ENCODE results near the gene HIRA.
A peak's percentile ranks its signal among the peaks of the same experiment; 100 is the strongest.
"Not testable (repeated sequence)": the region's sequence is repeated elsewhere in the genome, so short reads cannot be mapped to it uniquely, and the experiment has no call there.

HIRA gene

DNA sequence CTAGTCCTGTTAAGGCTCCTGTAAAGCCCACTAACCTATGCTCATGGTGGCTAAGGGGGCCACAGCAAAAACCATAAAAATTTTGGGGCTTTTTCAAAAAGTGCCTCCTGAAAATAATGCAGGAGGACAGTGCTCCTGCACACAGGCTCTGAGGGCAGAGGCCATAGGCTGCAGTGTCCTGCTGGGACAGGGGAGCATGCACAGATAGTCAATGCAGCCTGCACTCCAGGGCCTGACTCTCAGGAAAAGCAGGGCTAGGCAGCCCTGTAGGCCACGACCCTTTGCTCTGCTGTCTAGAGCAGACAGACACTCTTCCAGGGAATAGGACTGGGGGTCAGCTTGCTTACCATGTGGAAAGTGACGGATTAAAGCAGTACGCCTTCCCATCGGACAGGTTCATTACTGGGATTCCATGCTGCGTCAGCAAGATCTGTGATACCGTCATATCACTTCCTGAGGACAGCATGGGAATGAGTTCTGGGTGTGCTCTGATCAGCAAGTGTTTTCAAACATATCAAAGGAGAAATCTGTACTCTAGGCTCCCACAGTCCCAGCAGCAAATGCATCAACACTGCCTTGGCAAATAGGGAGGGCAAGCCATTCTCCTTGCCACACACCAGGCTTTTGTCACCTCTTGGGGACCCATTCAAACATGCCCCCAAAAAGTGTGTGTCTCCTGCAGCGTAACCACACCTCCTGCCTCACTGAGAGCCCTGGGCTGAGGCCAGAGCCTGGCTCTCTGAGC lies 75.9 kb downstream of the HIRA start:
- no peak for DNase-seq (ENCODE audit: low read depth)

DNA sequence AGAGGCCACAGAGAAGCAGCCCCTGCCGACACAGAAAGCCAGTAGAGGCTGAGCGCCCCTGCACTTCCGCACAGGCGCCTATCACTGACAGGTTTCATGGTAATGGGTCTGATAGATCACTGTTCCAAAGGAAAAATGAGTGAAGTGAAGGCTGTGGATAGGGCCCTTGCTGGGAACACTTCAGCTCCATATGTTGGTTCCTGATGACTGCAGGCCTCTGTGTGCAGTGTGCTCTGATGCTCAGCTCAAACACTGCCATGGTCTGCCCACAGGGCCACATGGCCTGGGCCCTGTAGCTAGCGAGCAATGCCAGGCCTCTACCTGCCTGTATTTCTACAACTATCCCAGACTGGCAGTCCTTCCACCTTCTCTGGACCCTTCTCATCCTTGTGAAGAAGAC lies 77.3 kb downstream of the HIRA start:
- no peak for DNase-seq (ENCODE audit: low read depth)

DNA sequence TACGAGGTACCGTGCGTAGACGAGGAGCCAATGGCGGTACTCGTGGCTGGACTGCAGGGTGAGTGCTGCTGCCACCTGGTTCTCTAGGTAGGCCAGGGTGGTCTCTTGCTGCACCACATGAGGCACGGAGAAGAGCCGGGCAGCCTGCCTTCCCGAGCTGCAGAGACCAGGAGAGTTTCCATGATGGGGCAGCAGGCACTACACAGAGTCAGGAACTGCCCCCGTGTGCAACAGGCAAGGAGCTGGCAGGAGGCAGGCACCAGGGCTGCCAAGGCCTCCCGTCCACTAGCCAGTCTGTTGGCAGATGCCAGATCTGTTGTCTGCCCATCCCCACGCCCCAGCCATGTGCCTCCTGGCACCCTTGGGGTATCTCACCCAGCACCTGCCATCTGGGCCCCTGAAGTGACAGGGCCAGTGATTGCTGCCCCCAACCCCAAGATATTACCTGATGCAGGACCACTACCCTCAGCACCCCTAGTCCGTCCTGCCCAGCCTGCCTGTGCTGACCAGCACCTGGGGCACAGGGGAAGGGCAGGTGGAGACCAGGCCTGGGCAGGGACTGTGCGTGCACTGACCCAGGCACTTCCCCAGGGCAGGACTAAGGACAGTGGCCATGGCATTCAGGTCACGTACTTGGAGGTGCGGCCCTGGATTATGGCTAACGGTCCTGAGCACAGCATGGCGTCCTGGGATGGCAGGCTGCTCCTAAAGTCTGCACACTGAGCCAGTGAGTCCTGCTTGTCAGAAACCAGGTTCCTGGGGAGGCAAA lies 78.0 kb downstream of the HIRA start:
- DNase-seq (ENCODE audit: low read depth): no peak

DNA sequence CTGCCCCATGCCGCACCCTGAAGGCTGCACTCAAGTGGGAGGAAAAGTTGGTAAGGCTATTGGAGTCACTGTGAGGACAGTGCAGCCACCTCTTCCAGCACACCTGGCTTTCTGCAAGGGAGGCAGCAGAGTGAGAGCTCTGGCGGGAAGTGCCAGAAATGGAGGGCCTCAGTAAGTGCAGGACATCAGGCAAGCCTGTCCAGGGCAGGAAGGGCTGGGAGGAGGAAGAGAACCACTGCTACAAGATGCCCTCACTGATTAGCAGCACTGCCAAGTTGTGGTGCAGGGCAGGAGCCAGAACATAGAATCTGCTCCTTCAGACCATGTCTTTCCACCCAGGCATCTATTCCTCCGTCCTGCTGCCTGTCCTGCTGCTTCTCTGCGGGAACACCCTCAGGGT lies 78.8 kb downstream of the HIRA start:
- DNase-seq (ENCODE audit: low read depth): no peak

DNA sequence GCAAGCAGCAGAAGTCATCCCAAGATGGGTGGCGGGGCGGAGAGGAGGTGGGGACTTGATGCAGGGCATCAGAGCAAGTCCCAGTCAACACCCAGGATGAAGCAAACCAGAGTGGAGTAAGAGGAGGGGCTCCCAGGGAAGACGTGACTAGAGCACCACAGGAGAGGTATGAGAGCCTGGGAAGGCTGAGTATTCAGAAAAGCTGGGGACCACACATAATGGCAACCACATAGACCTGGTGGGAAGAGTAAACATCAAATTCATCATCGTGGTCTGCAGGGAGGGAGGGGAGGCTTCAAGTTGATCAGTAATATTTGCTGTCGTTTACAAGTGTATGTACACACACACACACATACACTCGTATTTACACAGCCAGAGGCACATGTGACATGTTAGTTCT lies 79.3 kb downstream of the HIRA start:
- DNase-seq (ENCODE audit: low read depth): no peak

DNA sequence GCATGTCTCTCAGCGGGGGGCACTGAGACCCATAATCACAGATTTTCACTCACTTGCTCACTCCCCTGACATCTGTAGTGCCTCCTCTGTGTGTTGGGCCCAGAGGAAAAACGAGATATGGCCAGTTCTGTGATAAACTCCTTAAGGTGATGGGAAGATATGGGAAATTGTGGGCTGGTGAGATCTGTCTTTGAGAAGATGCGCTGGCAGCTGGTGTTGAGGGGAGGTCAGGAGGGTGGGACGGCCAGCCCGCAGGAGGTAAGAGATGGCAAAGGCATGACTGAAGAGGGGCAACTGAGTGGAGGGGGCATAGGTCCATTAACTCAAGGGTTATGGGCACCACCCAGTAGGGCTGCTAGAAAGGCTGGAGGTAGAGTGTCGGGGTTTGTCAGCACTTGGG lies 79.9 kb downstream of the HIRA start:
- DNase-seq (ENCODE audit: low read depth): no peak

DNA sequence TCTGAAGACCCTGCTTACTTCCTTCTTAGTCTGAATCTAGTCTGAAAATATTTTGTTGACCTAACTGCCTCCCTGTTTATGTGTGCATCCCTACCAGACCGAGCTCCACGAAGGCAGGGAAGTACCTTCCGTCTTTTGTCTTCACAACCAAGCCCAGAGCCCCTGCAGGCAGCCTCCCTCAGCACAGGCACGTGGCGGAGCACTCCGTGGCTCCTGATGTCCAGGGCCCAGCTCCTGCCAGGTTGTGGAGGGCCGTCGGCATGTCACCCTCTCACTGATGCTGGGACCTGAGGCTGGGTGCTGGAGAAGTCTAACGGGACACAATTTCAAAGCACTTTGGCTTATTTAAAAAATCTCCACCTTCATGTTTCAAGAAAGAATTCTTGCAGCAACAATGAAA lies 80.6 kb downstream of the HIRA start:
- no peak for DNase-seq (ENCODE audit: low read depth)

DNA sequence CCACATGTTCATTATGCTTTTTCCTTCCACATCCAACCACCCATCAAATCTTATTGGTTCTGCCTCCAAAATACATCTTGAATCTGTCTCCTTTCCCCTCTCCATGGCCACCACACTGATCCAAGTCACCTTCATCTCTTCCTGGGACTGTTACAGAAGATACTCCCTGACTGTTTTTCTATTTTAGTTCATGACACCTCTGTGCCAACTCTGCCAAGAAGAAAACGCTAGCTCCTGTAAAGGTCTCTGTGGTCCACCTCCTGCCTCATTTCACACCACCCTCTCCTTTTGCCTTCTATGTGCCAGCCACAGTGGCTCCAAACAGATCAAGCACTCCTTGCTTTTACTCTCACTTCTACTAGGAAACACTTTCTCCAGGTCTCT lies 81.1 kb downstream of the HIRA start:
- no peak for DNase-seq (ENCODE audit: low read depth)

DNA sequence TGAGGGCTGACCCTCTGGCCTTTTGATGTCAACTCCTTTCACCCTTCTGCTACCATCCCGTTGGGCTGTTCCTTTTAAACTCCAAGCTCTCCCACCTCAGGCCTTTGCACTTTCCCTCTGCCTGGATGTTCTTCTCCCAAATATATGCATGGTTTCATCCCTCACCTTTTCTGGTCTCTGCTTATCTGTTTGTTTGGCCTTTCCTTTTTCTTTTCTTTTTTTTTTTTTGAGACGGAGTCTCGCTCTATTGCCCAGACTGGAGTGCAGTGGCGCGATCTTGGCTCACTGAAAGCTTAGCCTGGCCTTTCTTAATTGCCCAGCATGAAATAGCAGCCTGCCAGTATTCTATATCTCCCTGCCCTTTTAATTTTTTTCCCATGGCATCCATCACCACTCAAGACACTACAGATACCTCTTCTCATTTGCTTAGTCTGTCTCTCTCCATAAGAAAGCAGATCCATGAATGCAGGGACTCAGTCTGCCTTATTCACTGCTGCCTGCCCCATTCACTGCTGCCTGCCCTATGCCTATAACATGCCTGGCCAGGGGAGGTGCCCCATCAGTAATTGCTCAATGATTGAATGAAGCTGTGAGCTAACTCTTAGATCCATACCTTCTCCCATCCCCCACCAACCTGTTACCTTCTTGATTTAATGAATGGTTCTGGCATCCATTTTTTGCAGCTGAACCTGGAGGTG lies 81.6 kb downstream of the HIRA start:
- DNase-seq (ENCODE audit: low read depth): no peak

DNA sequence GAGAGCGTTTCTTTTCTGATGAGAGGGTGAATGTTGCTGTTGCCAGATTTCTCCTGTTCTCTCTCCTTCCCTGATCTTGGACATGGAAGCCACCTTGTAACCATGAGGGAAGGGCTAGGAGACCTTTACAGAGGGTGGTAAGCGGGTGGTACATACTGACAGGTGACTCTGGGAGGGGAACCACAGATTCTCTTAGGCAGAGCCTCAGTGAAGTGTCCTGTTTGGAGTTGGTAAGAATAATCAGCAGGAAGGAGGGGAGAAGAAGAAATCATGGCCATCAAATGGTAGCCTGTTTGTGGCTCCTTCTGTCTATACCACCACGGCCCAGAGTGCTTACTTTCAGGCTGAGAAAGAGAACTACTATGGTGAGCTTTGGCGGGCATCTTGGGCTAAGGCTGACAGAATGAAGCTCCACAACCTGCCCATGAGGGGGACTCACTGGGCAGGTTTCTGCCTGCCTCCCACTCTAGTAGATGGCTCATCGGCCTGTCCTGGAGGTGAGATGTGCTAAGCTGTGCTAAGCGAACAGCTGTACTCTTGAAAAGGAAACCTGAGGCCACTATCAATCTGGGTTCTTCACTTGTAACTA lies 84.8 kb downstream of the HIRA start:
- no peak for DNase-seq (ENCODE audit: low read depth)

DNA sequence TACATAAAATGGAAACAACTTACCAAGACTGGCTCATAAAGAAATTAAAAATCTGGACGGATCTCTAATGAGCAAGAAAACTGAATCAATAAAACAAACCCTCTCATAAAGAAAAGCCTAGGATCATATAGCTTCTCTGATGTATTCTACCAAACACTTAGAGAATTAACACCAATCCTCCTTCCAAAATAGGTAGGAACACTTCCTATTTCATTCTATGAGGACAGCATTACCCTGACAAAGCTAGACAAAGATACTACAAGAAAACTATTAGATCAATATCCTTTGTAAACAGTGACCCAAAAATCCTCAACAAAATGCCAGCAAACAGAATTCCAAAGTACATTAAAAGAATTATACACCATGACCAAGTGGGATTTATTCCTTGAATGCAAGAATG lies 87.1 kb downstream of the HIRA start:
- DNase-seq (ENCODE audit: low read depth): no peak

DNA sequence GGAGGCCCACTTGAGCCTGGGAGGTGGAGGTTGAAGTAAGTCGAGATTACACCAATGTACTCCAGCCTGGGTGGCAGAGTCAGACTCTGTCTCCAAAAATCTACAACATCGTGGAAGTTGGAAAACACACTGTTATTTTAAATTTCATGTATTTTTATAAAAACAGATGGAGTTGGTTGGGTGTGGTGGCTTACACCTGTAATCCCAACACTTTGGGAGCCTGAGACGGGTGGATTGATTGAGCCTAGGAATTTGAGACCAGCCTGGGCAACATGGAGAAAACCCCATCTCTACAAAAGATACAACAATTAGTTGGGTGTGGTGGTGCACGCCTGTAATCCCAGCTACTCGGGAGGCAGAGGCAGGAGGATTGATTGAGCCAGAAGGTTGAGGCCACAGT lies 88.1 kb downstream of the HIRA start:
- DNase-seq (ENCODE audit: low read depth): no peak

DNA sequence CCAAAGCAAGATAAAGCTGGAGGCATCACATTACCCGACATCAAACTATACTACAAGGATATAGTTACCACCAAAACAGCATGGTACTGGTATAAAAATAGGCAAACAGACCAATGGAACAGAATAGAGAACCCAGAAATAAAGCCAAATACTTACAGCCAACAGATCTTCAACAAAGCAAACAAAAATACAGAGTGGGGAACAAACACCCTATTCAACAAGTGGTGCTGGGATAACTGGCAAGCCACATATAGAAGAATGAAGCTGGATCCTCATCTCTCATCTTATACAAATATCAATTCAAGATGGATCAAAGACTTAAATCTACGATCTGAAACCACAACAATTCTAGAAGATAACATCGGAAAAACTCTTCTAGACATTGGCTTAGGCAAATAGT lies 90.0 kb downstream of the HIRA start:
- DNase-seq (ENCODE audit: low read depth): no peak

DNA sequence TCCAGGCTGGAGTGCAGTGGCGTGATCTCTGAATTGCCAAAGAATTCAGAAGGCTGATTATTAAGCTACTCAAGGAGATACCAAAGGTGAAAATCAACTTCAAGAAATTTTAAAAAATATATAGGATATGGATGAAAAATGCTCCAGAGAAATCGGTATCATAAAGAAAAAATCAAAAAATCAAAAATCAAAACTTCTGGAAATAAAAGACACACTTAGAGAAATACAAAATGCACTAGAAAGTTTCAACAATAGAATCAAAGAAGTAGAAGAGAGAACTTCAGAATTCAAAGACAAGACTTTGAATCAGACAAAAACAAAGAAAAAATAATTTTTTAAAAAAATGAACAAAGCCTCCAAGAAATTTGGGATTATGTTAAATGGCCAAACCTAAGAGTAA lies 94.4 kb downstream of the HIRA start:
- DNase-seq (ENCODE audit: low read depth): no peak

DNA sequence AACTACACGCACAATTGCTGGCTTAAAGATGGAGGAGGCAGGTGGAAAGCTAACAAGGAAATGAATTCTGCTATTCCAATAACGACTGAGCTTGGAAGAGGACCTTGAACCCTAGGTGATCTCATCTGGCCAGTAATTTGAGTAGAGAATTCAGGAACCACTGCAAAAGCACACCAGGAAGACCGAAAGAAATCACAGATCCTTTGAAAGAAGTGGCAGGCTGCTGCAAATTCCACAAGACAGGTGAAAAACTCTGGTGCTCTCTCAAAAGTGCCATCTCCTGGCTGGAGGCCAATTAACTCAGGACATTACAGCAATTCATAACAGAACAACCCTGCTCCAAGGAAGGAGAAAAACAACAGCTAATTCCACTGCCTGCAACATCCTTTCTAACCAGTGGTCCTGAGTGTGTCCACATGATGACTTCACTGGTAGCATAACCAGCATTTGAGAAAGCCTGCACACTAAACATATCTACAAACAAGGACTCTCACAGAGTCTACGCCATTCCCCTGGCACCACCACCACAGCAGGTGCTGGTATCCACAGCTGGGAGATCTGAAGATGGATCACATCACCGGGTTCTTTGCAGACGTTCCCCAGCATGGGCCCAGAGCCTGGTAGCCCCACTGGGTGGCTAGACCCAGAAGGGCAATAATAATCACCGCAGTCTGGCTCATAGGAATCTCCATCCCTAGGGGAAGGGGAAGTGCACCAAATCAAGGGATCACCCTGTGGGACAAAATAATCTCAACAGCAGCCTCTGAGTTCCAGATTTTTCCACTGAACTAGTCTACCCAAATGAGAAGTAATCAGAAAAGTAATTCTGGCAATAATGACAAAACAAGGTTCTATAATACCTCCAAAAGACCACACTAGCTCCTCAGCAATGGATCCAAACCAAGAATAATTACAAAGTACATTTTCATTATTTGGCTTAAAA lies 95.1 kb downstream of the HIRA start:
- no peak for DNase-seq (ENCODE audit: low read depth)

DNA sequence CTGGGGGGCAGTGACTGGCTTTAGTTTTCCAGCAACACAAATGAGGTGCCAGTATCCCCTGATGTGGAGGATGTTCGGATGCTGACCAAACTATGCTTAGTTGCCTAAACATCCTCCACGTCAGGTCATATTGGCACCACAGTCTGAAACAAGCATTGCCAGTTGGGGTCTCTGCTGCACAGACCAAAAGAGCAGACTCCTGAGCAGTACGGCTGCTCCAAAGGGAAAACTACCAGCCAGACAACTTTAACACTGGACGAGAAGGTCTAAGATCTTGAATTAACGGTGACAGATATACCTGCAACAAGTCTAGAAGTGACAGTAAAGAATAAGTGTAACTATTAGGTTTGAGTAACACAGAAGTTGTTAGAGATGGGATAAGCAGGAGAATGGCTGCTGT lies 99.6 kb downstream of the HIRA start:
- DNase-seq (ENCODE audit: low read depth): no peak

DNA sequence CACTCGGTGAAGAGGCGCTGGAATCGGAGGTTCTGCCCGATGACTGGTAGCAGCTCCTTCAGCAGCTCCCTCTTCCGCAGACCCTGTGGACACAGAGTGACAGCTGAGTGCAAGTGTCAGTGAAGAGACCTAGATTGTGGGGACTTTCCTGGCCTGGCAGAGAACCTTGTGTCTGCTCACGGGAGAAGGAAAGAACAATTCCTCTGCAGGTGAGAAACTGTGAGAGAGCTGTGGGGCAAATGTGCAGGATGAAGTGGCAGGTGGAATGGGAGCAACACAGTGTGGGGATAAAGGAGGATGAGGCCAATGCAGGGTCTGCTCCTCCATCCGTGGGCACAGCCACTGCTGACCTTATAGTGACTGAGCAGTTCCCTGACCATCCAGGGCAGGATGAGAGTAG lies 100.1 kb downstream of the HIRA start:
- no peak for DNase-seq (ENCODE audit: low read depth)

DNA sequence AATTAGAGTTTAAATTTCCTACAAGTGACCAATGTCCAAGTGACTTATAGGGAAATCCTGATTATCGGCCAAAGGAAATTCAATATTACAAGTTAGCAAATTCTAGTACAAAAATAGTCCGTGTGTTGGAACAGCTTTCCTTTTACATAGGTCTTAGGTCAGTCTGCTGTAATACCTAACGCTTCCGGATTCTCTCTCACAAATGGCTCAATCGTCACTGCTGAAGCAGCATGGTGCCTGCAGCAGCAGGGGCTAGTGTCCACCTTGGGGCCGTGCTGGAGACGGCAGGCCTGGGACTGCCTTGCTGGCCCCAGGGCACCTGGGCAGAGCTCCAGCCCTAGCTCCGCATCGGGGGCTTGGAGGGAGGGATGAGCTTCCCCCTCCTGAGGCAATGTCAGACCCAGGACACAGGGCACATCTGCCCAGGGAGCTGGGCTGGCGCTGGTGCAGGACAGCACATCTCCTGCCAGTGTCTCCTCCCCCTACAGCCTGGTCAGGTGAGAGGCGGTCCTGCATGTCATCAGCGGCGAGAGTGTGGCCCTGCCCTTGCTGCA lies 100.6 kb downstream of the HIRA start:
- DNase-seq (ENCODE audit: low read depth): no peak

DNA sequence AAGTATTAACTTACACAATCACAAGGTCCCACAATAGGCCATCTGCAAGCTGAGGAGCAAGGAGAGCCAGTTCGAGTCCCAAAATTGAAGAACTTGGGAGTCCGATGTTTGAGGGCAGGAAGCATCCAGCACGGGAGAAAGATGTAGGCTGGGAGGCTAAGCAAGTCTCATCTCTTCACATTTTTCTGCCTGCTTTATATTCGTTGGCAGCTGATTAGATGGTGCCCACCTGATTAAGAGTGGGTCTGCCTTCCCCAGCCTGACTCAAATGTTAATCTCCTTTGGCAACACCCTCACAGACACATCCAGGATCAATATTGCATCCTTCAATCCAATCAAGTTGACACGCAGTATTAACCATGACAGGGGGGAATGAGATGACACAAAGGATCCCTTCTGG lies 101.3 kb downstream of the HIRA start:
- DNase-seq (ENCODE audit: low read depth): not testable (repeated sequence)

DNA sequence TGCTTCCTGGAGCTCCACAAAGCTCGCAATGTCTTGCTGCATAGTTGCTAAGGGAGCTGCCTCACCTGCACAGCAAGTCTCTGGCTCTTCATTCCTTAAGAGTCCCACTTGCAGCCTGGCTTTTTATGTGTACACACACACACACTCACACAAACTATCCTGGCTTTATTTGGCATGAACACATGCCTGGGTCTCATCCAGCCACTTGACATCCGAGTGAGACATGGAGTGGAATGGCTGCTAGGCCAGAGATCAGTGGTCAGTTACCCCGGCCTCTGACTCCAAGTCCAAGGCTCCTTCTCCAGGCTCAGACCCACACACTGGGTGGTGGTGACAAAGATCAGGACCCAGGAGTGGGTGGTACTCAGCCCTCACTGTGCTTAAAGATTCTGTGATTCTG lies 102.1 kb downstream of the HIRA start:
- no peak for DNase-seq (ENCODE audit: low read depth)

DNA sequence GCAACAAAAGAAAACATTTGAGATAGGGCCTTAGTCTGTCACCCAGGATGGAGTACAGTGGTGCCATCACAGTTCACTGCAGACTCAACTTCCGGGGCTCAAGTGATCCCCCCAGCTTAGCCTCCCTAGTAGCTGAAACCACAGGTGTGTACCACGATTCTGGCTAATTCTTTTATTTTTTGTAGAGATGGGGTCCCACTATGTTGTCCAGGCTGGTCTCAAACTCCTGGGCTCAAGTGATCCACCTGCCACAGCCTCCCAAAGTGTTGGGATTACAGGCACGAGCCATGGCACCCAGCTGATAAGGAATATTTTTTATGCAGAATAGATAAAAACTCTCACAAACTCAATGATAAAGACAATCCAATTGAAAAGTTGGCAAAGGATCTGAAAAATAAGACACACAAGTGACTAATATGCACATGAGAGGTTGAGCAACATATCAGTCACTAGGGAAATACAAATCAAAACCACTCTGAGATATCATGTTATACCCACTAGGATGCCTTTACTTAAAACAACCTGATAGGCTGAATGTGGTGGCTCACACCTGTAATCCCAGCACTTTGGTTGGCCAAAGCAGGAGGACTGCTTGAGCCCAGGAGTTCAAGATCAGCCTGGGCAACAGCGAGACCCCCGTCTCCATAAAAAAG lies 106.1 kb downstream of the HIRA start:
- DNase-seq (ENCODE audit: low read depth): peak; percentile 20
